ENCODE measurements around the gene GRAMD1A.
"Not testable (repeated sequence)": the region's sequence is repeated elsewhere in the genome, so short reads cannot be mapped to it uniquely, and the experiment has no call there.

GRAMD1A gene

DNA sequence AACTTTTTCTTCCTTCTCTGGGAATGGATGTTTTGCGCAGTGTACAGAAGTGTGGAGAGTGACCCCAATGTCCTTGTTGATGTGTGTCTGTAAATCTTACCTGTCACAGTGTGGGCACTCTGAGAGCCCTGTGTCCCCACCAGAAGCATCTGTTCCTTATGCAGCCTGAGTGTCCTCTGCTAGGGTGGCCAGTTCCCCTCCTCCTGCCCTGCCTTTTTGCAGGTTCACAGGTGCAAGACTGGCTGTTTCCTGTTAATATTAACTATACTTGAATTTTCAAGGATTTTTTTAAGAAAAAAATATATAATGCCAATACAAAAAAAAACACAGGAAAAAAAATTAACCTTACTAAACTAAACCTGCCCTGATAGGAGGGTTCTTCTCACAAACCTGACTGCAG, 12.0 kb upstream of the GRAMD1A start:
- no peaks in the 10 kb centered on the region for H3K36me3 ChIP-seq (ENCODE audit: insufficient read depth, low read length)
- H3K27ac ChIP-seq, result no peak overlapping the region
- TF ChIP-seq FOXP2 (optimal IDR thresholded peaks at IDR 0.05; ENCODE audit: control extremely low read depth, extremely low read length, insufficient read depth), result no peak
- no peak for TF ChIP-seq POLR2AphosphoS5 (IDR thresholded peaks at IDR 0.05; ENCODE audit: borderline replicate concordance, low read depth, low read length)
- no peak for TF ChIP-seq EZH2 (IDR thresholded peaks at IDR 0.05)
- H3K4me3 ChIP-seq, result no peak overlapping the region
- H3K9ac ChIP-seq (ENCODE audit: insufficient read length), result no peak overlapping the region
- H3K9me3 ChIP-seq (ENCODE audit: low read depth, low read length), result no peaks in the 10 kb centered on the region
- DNase-seq (ENCODE audit: low read depth, low spot score), result no peak

- no peaks in the 10 kb centered on the region for H3K9me3 ChIP-seq (ENCODE audit: low read depth, low read length)
- H3K27ac ChIP-seq, result no peak overlapping the region
- no peak for DNase-seq (ENCODE audit: low read depth, low spot score)
- TF ChIP-seq FOXP2 (optimal IDR thresholded peaks at IDR 0.05; ENCODE audit: control extremely low read depth, extremely low read length, insufficient read depth) (no peak), EZH2 (IDR thresholded peaks at IDR 0.05) (no peak), POLR2AphosphoS5 (IDR thresholded peaks at IDR 0.05; ENCODE audit: borderline replicate concordance, low read depth, low read length) (no peak)
- no peak overlapping the region for H3K4me3 ChIP-seq
- H3K36me3 ChIP-seq (ENCODE audit: insufficient read depth, low read length), result no peaks in the 10 kb centered on the region
- H3K9ac ChIP-seq (ENCODE audit: insufficient read length), result no peak overlapping the region
Measured at GRCh38 chr19:34989298-34989697, 10.8 kb upstream of the GRAMD1A start.

DNA sequence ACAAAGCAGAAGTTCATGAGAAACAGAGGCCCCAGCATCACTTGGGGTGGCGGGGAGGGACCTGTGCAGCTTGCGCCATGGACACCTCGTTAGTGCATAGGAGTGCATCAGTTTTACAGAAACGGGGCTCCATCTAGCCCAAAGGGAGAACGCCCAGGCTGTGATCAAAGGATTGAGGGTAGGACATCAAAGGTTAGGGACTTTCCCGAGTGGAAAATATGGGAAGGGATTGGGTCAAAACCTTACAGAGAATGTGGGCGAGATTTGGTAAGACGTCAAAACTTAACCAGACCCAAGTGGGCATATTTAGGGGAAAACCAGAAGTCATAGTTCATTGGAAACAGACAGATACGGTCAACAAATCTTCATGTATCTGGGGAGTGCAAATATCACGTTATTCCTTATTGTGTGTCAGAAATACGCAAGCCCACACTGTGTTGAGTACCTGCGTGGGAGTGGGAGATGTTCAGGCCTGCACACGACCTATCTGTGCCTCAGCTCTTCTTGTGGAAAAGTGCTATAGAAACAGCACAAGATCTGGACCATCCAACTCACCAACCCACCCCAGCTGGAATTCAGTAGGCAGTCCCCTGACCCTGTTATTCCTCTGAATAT, 9.4 kb upstream of the GRAMD1A start:
- H3K36me3 ChIP-seq (ENCODE audit: insufficient read depth, low read length), result no peaks in the 10 kb centered on the region
- H3K9ac ChIP-seq (ENCODE audit: insufficient read length), result no peak overlapping the region
- no peak overlapping the region for H3K4me3 ChIP-seq
- DNase-seq (ENCODE audit: low read depth, low spot score), result no peak
- H3K27ac ChIP-seq, result no peak overlapping the region
- TF ChIP-seq EZH2 (IDR thresholded peaks at IDR 0.05), result no peak
- TF ChIP-seq POLR2AphosphoS5 (IDR thresholded peaks at IDR 0.05; ENCODE audit: borderline replicate concordance, low read depth, low read length), result no peak
- TF ChIP-seq FOXP2 (optimal IDR thresholded peaks at IDR 0.05; ENCODE audit: control extremely low read depth, extremely low read length, insufficient read depth), result no peak
- no peaks in the 10 kb centered on the region for H3K9me3 ChIP-seq (ENCODE audit: low read depth, low read length)

DNA sequence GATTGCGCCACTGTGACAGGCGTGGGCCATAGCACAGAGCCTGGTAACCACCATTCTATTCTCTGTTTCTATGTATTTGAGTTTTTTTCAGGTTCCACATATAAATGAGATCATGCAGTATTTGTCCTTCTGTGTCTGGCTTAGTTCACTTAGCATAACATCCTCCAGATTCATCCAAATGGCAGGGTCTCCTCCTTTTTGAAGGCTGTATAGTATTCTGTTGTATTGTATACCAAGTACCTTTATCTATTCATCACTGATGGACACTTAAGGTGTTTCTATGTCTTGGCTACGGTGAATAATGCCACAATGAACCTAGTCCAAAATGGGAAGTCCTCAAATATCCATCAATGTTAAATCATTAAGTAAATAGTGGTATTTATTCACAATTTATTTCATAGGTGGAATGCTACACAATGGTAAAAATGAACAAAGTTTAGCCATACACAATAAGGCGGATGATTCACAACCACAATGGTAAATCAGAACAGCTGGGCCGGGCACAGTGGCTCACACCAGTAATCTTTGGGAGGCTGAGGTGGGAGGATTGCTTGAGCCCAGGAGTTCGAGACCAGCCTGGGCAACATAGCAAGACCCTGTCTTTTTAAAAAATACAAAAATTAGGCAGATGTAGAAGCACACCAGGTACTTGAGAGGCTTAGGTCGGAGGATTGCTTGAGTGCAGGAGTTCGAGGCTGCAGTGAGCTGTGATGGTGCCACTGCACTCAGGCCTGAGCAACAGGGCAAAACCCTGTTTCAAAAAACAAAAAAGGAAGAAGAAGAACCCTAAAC, 8.4 kb upstream of the GRAMD1A start:
- Histone ChIP-seq H3K4me3 (no peak overlapping the region), H3K27ac (no peak overlapping the region), H3K36me3 (ENCODE audit: insufficient read depth, low read length) (no peaks in the 10 kb centered on the region), H3K9me3 (ENCODE audit: low read depth, low read length) (no peaks in the 10 kb centered on the region), H3K9ac (ENCODE audit: insufficient read length) (no peak overlapping the region)
- no peak for DNase-seq (ENCODE audit: low read depth, low spot score)
- TF ChIP-seq EZH2 (IDR thresholded peaks at IDR 0.05), result no peak
- no peak for TF ChIP-seq FOXP2 (optimal IDR thresholded peaks at IDR 0.05; ENCODE audit: control extremely low read depth, extremely low read length, insufficient read depth)
- TF ChIP-seq POLR2AphosphoS5 (IDR thresholded peaks at IDR 0.05; ENCODE audit: borderline replicate concordance, low read depth, low read length), result no peak

GRCh38 chr19:34992582-34992981, 7.5 kb upstream of the GRAMD1A start:
- H3K4me3 ChIP-seq; H3K36me3 ChIP-seq (ENCODE audit: insufficient read depth, low read length); DNase-seq (ENCODE audit: low read depth, low spot score); H3K27ac ChIP-seq; H3K9me3 ChIP-seq (ENCODE audit: low read depth, low read length); H3K9ac ChIP-seq (ENCODE audit: insufficient read length): not testable (repeated sequence)

DNA sequence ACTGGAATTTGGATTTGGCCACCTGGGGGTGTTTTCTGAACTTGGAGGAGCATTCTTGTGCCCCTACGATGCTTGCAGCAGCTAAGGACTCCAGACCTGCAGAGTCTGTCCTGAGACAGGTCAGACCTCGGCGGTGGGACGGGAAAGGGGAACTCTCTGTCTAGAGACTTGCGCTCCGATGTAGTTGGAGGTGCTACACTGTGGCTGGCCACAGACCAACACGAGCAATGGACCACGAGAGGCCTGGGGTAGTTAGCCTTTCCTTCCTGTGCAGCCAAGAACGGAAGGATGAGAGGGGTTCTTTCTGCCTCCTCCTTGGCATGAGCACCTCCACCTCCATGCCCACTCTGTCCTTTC, 5.9 kb upstream of the GRAMD1A start:
- H3K9me3 ChIP-seq (ENCODE audit: low read depth, low read length), result no peaks in the 10 kb centered on the region
- no peak for DNase-seq (ENCODE audit: low read depth, low spot score)
- TF ChIP-seq EZH2 (IDR thresholded peaks at IDR 0.05), result no peak
- no peak for TF ChIP-seq FOXP2 (optimal IDR thresholded peaks at IDR 0.05; ENCODE audit: control extremely low read depth, extremely low read length, insufficient read depth)
- TF ChIP-seq POLR2AphosphoS5 (IDR thresholded peaks at IDR 0.05; ENCODE audit: borderline replicate concordance, low read depth, low read length), result no peak
- H3K4me3 ChIP-seq, result no peak overlapping the region
- no peak overlapping the region for H3K9ac ChIP-seq (ENCODE audit: insufficient read length)
- H3K27ac ChIP-seq, result no peak overlapping the region
- no peaks in the 10 kb centered on the region for H3K36me3 ChIP-seq (ENCODE audit: insufficient read depth, low read length)

DNA sequence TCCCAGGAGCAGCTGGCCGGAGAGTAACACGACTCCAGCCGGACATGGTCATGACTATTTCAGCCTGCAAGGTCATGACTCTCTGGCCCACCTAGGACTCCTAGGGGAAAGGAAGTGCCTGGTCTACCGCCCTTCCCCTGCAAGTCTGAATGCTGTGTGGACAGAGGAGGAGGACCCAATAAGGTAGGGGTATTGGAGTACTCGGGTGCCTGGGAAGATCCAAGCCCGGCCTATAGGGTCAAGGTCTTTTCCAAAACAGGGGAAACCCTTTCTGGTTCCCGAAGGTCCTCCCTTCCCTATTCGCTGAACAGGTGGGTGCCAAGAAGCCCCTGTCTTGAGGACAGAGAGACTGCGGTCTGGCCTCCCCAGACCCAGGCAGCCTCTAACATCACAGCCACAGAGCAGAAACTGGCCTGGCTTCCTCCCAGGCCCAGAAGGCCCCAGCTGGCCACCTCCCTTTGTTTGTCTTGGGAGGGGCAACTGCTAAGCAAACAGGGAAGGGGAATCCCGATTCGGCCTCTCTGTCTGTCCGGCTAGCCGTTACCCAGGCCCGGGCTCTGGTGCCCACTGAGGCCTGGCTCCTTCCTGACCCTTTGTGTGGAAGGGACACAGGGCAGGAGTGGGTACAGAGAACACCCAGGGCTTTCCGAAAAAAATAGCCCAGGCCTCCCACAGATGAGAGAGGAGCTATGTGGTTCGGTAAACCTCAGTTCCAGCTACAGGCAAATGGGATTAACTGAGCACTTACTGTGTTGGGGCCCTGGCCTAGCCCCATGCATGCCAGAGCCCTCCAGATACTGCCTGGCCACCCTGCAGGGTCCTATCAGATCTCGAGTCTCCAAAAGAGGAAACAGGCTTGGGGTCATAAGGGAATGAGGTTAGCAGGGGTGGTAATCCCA, 5.2 kb upstream of the GRAMD1A start:
- Histone ChIP-seq H3K36me3 (ENCODE audit: insufficient read depth, low read length) (no peaks in the 10 kb centered on the region), H3K4me3 (no peak overlapping the region), H3K9ac (ENCODE audit: insufficient read length) (no peak overlapping the region), H3K9me3 (ENCODE audit: low read depth, low read length) (no peaks in the 10 kb centered on the region), H3K27ac (no peak overlapping the region)
- TF ChIP-seq POLR2AphosphoS5 (IDR thresholded peaks at IDR 0.05; ENCODE audit: borderline replicate concordance, low read depth, low read length), result no peak
- TF ChIP-seq EZH2 (IDR thresholded peaks at IDR 0.05), result no peak
- TF ChIP-seq FOXP2 (optimal IDR thresholded peaks at IDR 0.05; ENCODE audit: control extremely low read depth, extremely low read length, insufficient read depth), result no peak
- no peak for DNase-seq (ENCODE audit: low read depth, low spot score)

- Histone ChIP-seq H3K9ac (ENCODE audit: insufficient read length) (no peak overlapping the region), H3K27ac (no peak overlapping the region), H3K9me3 (ENCODE audit: low read depth, low read length) (no peaks in the 10 kb centered on the region), H3K36me3 (ENCODE audit: insufficient read depth, low read length) (no peaks in the 10 kb centered on the region), H3K4me3 (no peak overlapping the region)
- no peak for DNase-seq (ENCODE audit: low read depth, low spot score)
- no peak for TF ChIP-seq EZH2 (IDR thresholded peaks at IDR 0.05)
- TF ChIP-seq POLR2AphosphoS5 (IDR thresholded peaks at IDR 0.05; ENCODE audit: borderline replicate concordance, low read depth, low read length), result no peak
- TF ChIP-seq FOXP2 (optimal IDR thresholded peaks at IDR 0.05; ENCODE audit: control extremely low read depth, extremely low read length, insufficient read depth), result no peak
Measured at GRCh38 chr19:34995551-34995950, 4.6 kb upstream of the GRAMD1A start.
